Measurements from ENCODE around the gene MSI2.

DNA sequence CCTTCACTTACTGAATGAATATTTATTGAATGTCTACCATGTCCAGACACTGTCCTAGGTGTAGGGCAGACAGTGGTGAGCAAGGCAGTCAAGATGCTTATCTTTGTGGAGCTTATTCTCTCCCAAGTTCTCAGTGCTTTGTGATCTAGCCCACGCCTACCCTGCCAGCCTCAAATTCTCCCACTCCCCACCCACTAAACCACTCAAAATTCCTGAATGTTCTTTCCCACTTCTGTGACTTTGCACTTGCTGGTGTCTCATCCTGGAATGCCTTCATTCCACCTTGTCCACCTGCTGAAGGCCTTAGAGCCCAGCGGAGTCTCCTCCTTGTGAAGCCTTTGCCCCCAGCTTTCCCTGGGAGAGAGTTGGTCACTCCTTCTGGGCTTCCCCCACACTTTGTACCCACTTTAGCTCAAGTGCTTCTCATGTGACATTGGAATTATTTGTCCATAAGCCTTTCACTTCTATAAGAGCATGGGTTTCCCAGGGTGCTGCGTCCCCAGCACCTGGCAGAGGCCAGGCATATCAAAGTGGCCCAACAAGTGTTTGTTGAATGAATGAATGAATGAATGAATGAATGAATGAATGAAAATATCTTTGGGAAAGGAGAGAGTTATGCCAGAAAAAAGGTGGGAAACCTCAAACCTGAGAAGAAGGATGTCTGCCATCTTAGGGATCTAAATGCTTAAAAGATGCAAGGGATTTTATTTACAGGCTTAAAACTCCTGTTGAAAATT is 465.8 kb downstream of the MSI2 start:
- TF ChIP-seq, protein P1, sequence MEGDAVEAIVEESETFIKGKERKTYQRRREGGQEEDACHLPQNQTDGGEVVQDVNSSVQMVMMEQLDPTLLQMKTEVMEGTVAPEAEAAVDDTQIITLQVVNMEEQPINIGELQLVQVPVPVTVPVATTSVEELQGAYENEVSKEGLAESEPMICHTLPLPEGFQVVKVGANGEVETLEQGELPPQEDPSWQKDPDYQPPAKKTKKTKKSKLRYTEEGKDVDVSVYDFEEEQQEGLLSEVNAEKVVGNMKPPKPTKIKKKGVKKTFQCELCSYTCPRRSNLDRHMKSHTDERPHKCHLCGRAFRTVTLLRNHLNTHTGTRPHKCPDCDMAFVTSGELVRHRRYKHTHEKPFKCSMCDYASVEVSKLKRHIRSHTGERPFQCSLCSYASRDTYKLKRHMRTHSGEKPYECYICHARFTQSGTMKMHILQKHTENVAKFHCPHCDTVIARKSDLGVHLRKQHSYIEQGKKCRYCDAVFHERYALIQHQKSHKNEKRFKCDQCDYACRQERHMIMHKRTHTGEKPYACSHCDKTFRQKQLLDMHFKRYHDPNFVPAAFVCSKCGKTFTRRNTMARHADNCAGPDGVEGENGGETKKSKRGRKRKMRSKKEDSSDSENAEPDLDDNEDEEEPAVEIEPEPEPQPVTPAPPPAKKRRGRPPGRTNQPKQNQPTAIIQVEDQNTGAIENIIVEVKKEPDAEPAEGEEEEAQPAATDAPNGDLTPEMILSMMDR (IDR thresholded peaks at IDR 0.05), result no peak
- TF ChIP-seq POLR2A (IDR thresholded peaks at IDR 0.05) (no peak), EP300 (IDR thresholded peaks at IDR 0.05) (no peak)

Data from suprapubic skin (tissue), 3 donors.